Activated CD8-positive, alpha-beta memory T cell treated with anti-CD3 and anti-CD28 coated beads, Interleukin-2, amount 50 U/mL, for 24 hours (primary cell): ENCODE results near the gene ZNF2.

Experiments
- DNase-seq: peaks from one replicate; pipeline ENCODE4 v3.0.0-alpha.2; 2020; ENCODE audit errors: extremely low read depth

Gene ZNF2

GRCh38 chr2:95206096-95206495, 40.5 kb downstream of the ZNF2 start:
- no peak for DNase-seq

GRCh38 chr2:95207111-95207961, 41.7 kb downstream of the ZNF2 start, which contains the start of gene ZNF892:
Gene ZNF892 (plus strand): TSS chr2:95207521. CDS start chr2:95207816, 295 bp downstream.
- DNase-seq, result peak; percentile 60

DNA sequence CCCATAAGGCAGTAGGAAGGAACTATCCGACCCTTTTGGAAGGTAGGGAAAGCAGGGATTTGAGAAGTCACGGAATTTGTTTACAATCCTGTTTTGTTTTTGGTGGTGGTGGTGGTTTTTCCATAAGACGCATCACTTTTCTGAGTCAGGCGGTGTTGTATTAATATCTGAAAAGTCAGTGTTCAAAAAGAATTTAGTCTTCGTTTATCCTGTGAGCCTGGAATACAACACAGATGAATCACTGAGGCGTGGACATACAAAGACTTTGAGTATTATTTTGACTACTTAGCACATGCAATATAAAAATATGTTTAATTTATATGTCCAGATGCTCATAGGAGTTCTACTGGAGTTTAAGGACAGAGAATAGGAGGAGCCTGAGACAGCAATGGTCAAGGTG, 42.5 kb downstream of the ZNF2 start:
- no peak for DNase-seq

- DNase-seq, result no peak
Observed at GRCh38 chr2:95215018-95215612, 49.5 kb downstream of the ZNF2 start.

DNA sequence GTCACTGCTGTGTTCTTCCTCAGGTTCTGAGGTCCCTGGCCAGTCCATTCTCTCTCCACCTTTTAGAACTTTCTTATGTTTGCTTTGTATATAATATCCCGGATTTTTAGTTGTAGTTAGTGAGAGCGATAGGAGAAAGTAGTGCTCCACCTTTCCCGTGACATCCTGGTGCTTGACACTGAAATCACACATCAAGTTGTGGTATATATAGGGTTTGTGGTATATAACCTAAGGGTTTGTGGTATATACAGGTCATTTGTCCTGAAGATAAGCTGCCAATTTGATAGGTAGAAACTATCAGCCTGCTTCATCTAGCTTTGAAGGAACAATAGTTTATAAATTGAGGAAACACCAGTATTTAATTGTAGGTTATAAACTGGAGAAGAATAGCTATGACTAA, 54.8 kb downstream of the ZNF2 start:
- DNase-seq, result no peak

GRCh38 chr2:95225658-95226057, 60.0 kb downstream of the ZNF2 start:
- DNase-seq, result no peak

DNA sequence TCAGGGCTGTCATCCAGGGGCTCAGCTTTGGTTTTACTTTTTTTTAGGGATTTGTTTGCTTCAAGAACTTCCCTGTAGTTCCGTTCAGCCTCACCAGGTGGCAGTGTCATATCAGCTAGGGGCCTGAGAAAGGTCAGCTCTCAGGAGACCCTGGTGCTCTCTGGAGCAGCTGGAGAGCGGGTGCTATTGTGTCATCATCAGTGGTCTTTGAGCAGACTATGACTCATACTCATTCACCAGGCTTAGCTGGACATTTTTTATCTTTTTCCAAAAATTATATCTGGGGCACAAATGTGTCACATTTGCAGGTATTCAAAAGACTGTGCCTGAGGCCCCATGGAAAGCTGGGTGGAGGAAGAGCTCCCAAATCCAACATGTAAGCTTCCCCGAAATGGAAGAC, 66.1 kb downstream of the ZNF2 start:
- DNase-seq, result no peak

DNA sequence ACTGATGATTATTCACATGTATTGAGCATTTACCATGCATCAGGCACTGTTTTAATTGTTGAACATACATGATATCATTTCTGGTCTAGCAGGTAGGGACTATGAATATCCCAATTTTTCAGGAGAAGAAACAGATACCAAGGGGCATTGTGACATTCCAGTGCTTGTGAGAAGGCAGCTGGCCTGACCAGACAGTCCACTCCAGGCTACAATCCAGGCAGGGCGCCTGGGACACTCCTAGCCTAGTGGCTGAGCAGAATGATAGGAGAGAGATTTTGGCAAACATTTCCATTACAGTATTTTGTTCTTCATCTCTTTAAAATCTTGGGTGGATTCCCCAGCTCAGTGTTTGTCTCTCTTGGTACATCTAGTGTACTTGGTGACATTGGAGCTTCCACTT, 66.6 kb downstream of the ZNF2 start:
- no peak for DNase-seq
